Stomach (tissue), 19 donors: ENCODE data around the gene MYO9B. TPM values are rescaled to one million over a fixed set of nuclear protein-coding genes. Genes with fewer than 3 reads are reported as not detected.

ENCODE experiments used
- DNase-seq, 2 donors: peaks; one replicate each; pipeline versions ENCODE4 v3.0.0 to v3.0.0-alpha.2; 2013 to 2019
- H3K27ac ChIP-seq, 5 donors: fragments of 200-600 bp in 4 of 5; sonication (generic) in 4 of 5; one replicate each; pipeline ENCODE4 v1.5.1; 2013 to 2019; ENCODE audit warnings: mild to moderate bottlenecking in 1 of 5, moderate library complexity in 1 of 5
- H3K27me3 ChIP-seq, 3 donors: fragments of 200-600 bp; sonication (generic); one replicate each; pipeline ENCODE4 v1.5.1; 2017 to 2019; ENCODE audit warnings: mixed run types in 1 of 3
- H3K36me3 ChIP-seq, 4 donors: fragments of 200-600 bp; sonication (generic); 1 replicate in 3 of 4; 2 replicates in 1 of 4; pipeline ENCODE4 v1.5.1; 2016 to 2019
- H3K4me1 ChIP-seq, 4 donors: fragments of 200-600 bp; sonication (generic); one replicate each; pipeline ENCODE4 v1.5.1; 2016 to 2019
- H3K4me3 ChIP-seq, 4 donors: fragments of 200-600 bp; sonication (generic) in 3 of 4; one replicate each; pipeline ENCODE4 v1.5.1; 2016 to 2019; ENCODE audit warnings: mild to moderate bottlenecking in 1 of 4
- H3K9me3 ChIP-seq, 4 donors: fragments of 200-600 bp; sonication (generic); one replicate each; pipeline ENCODE4 v1.5.1; 2016 to 2019
- CTCF ChIP-seq, 7 experiments: fragments of 450-650 bp in 4 of 7; fragments of 200-600 bp in 3 of 7; sonication (generic) in 3 of 7; IDR thresholded peaks; one replicate each; pipeline ENCODE4 v1.5.1; 2016 to 2019; ENCODE audit warnings: antibody characterized with exemption in 7 of 7, control low read depth in 2 of 7, mild to moderate bottlenecking in 1 of 7
- EP300 ChIP-seq: sonication (generic); formaldehyde crosslinking; IDR thresholded peaks from one replicate; pipeline ENCODE4 v1.6.1; 2017; ENCODE audit warnings: antibody characterized with exemption
- POLR2A ChIP-seq, 4 donors: fragments of 450-650 bp; IDR thresholded peaks; one replicate each; pipeline ENCODE4 v1.6.1; 2016; ENCODE audit warnings: antibody characterized with exemption in 4 of 4, control low read depth in 2 of 4, mild to moderate bottlenecking in 1 of 4, moderate library complexity in 1 of 4
- POLR2AphosphoS5 ChIP-seq, 3 donors: sonication (generic); formaldehyde crosslinking; IDR thresholded peaks; one replicate each; pipeline ENCODE4 v1.6.1; 2016; ENCODE audit warnings: antibody characterized with exemption in 3 of 3
- WGBS, 5 donors: extraction: QIAGEN DNeasy Blood & Tissue Kit in 3 of 5; methylation state at CpG; one replicate each; pipeline versions ENCODE4 v1.1.5 to v1.1.7; 2013 to 2018; 5-methylcytosine and 5-hydroxymethylcytosine counted together
- intact Hi-C: fragments of 100-400 bp; cut with DNase I; formaldehyde crosslinking; loops from one replicate; pipeline ENCODE4 v1.15.1; 2023; ENCODE audit warnings: low total_unique reads
- long read RNA-seq, 10 donors: transcript quantifications; one replicate each; lab custom pipeline, GENCODE V29; 2026
- polyA plus RNA-seq, 3 donors: library from polyadenylated mRNA; stranded (reverse); fragments of 200-250 nt; gene quantifications; one replicate each; pipeline ENCODE4 v1.2.3, GENCODE V29; 2013
- total RNA-seq, 5 donors: library from RNA; depleted of rRNA; stranded (reverse); fragments of >200 nt; gene quantifications; one replicate each; pipeline versions ENCODE4 v1.1.0 to v1.2.3, GENCODE V29; 2014 to 2016
- donor health status: healthy with polysubstance abuse.
- donor health status: Bipolar disorder and iron deficiency.
- donor health status: healthy.

The MYO9B gene
- total RNA-seq (100 to 1,000 TPM in 3 of 5 donors, 10 to 100 TPM in 2; 43.0 to 265 (median 156) TPM), polyA plus RNA-seq (10 to 100 TPM; 30.2 to 35.6 (median 30.6) TPM)
- long read RNA-seq, donor 1 = 0 reads
- long read RNA-seq, donor 2 = 0 reads
- long read RNA-seq, donor 3 = 0 reads
- long read RNA-seq, donor 4 = 0 reads
- long read RNA-seq, donor 5, partial matches to known transcripts = 61 of 62 reads
- long read RNA-seq, donor 5, other reads (novel, unspliced or antisense) = 0 of 62 reads
- long read RNA-seq, donor 6, partial matches to known transcripts = 14 of 15 reads
- long read RNA-seq, donor 6, other reads (novel, unspliced or antisense) = 0 of 15 reads
- long read RNA-seq, donor 7, partial matches to known transcripts = 5 of 5 reads
- long read RNA-seq, donor 7, other reads (novel, unspliced or antisense) = 0 of 5 reads
- long read RNA-seq, donor 8 = 0 reads
- long read RNA-seq, donor 9, partial matches to known transcripts = 0 of 1 reads
- long read RNA-seq, donor 9, other reads (novel, unspliced or antisense) = 0 of 1 reads
- long read RNA-seq, donor 10, partial matches to known transcripts = 0 of 1 reads
- long read RNA-seq, donor 10, other reads (novel, unspliced or antisense) = 0 of 1 reads

GRCh38 chr19:17075035-17075863 lies at the start of gene MYO9B, which contains the start of gene HAUS8:
TSS of gene MYO9B (plus strand) at chr19:17075777. CDS start at chr19:17101718, 25,941 bp downstream.
TSS of gene HAUS8 (minus strand) at chr19:17075452. CDS start at chr19:17075422, 30 bp downstream.
- no peak for TF ChIP-seq EP300
- peak in 1 of 4 donors; percentile 26 for TF ChIP-seq POLR2A (IDR thresholded peaks at IDR 0.05)
- peak; percentile 70 to 91 (median 79) for TF ChIP-seq POLR2AphosphoS5 (IDR thresholded peaks at IDR 0.05)
- H3K9me3 ChIP-seq = no peaks in the 10 kb centered on the region
- peak; percentile 99 to 100 for DNase-seq
- intact Hi-C loops = loop anchor here (10.0 kb wide), 1 partner anchor 50 kb away; no protein-coding TSS in a partner anchor
- peaks cover 38 to 60% (median 52%) of the 10 kb centered on the region in 4 donors for H3K4me1 ChIP-seq
- WGBS, 5 donors = 0 to 1% (median 1%) methylated on average over 31 to 103 of the region's 103 CpGs
- H3K27me3 ChIP-seq = no peaks in the 10 kb centered on the region
- peak within 1 kb of the TSS; percentile 78 to 93 (median 86) for H3K4me3 ChIP-seq
- peaks cover 4 to 29% (median 19%) of the 10 kb centered on the region in 4 donors for H3K36me3 ChIP-seq
- H3K27ac ChIP-seq = peak within 1 kb of the TSS; percentile 91 to 95 (median 92)

GRCh38 chr19:17025991-17026658 lies 49.5 kb upstream of the MYO9B start:
- Histone ChIP-seq H3K27ac (no peak overlapping the region), H3K36me3 (no peaks in the 10 kb centered on the region), H3K27me3 (peaks cover 0 to 84% (median 47%) of the 10 kb centered on the region in 3 donors), H3K4me3 (peak overlapping the region in 3 of 4 donors; percentile 11 to 28 (median 20)), H3K4me1 (peaks cover 6 to 15% (median 11%) of the 10 kb centered on the region in 4 donors), H3K9me3 (peaks cover 8 to 24% (median 21%) of the 10 kb centered on the region in 4 donors)
- intact Hi-C loops = no loop called here
- 1 to 4% (median 1%) methylated on average over 12 to 40 of the region's 40 CpGs for WGBS, 5 donors
- DNase-seq = peak in 1 of 2 donors; percentile 81
- TF ChIP-seq EP300 (no peak), POLR2AphosphoS5 (IDR thresholded peaks at IDR 0.05) (no peak), CTCF (IDR thresholded peaks at IDR 0.05) (no peak), POLR2A (IDR thresholded peaks at IDR 0.05) (no peak)

GRCh38 chr19:17026706-17027534 lies 48.7 kb upstream of the MYO9B start, which contains the start of gene CPAMD8:
TSS of gene CPAMD8 (minus strand) at chr19:17026810. CDS start at chr19:17026642, 168 bp downstream.
- 4 to 22% (median 12%) methylated on average over 10 to 67 of the region's 67 CpGs for WGBS, 5 donors
- H3K4me3 ChIP-seq = peak within 1 kb of the TSS in 3 of 4 donors; percentile 11 to 28 (median 20)
- DNase-seq = peak in 1 of 2 donors; percentile 80
- H3K27me3 ChIP-seq = peaks cover 0 to 81% (median 47%) of the 10 kb centered on the region in 3 donors
- intact Hi-C loops = no loop called here
- peaks cover 8 to 24% (median 21%) of the 10 kb centered on the region in 4 donors for H3K9me3 ChIP-seq
- TF ChIP-seq EP300 (no peak), CTCF (IDR thresholded peaks at IDR 0.05) (no peak), POLR2A (IDR thresholded peaks at IDR 0.05) (no peak), POLR2AphosphoS5 (IDR thresholded peaks at IDR 0.05) (no peak)
- no peak within 1 kb of the TSS for H3K27ac ChIP-seq
- H3K4me1 ChIP-seq = peaks cover 6 to 15% (median 11%) of the 10 kb centered on the region in 4 donors
- no peaks in the 10 kb centered on the region for H3K36me3 ChIP-seq
